ENCODE measurements around the gene TMPRSS9.

Gene TMPRSS9

GRCh38 chr19:2329501-2329916 is 30.6 kb upstream of the TMPRSS9 start:
- TF ChIP-seq EZH2phosphoT487 (IDR thresholded peaks at IDR 0.05; ENCODE audit: borderline replicate concordance): no peak
- TF ChIP-seq, protein P1, sequence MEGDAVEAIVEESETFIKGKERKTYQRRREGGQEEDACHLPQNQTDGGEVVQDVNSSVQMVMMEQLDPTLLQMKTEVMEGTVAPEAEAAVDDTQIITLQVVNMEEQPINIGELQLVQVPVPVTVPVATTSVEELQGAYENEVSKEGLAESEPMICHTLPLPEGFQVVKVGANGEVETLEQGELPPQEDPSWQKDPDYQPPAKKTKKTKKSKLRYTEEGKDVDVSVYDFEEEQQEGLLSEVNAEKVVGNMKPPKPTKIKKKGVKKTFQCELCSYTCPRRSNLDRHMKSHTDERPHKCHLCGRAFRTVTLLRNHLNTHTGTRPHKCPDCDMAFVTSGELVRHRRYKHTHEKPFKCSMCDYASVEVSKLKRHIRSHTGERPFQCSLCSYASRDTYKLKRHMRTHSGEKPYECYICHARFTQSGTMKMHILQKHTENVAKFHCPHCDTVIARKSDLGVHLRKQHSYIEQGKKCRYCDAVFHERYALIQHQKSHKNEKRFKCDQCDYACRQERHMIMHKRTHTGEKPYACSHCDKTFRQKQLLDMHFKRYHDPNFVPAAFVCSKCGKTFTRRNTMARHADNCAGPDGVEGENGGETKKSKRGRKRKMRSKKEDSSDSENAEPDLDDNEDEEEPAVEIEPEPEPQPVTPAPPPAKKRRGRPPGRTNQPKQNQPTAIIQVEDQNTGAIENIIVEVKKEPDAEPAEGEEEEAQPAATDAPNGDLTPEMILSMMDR (conservative IDR thresholded peaks at IDR 0.05; ENCODE audit: low read length): no peak
- Histone ChIP-seq H4K20me1 (ENCODE audit: insufficient read depth, low read length, poor library complexity, severe bottlenecking) (peaks cover 40% of the 10 kb centered on the region), H3K9me2 (replicated peaks; ENCODE audit: low read depth, low read length) (no peaks in the 10 kb centered on the region), H2AFZ (ENCODE audit: low read length) (no peak overlapping the region), H3K4me3 (ENCODE audit: low read length, poor library complexity, severe bottlenecking) (peak overlapping the region; percentile 98), H3K4me1 (ENCODE audit: insufficient read depth, low read length, poor library complexity, severe bottlenecking) (peaks cover 60% of the 10 kb centered on the region), H3F3A (ENCODE audit: low read depth) (peaks cover 6% of the 10 kb centered on the region), H3K4me2 (ENCODE audit: low read depth, low read length, poor library complexity, severe bottlenecking) (peak overlapping the region; percentile 85), H3K9me3 (ENCODE audit: insufficient read depth, low read depth, low read length) (no peaks in the 10 kb centered on the region), H3K27me3 (ENCODE audit: insufficient read depth, low read length, poor library complexity, severe bottlenecking) (peaks cover 9% of the 10 kb centered on the region), H3K79me2 (ENCODE audit: insufficient read depth, low read length) (peaks cover 90% of the 10 kb centered on the region), H3K9ac (ENCODE audit: low read depth, low read length, poor library complexity, severe bottlenecking) (peak overlapping the region; percentile 99), H3K36me3 (ENCODE audit: insufficient read depth, low read length) (no peaks in the 10 kb centered on the region; the same call in 1 of the 2 replicates)

- peak overlapping the region; percentile 99 for H3K9ac ChIP-seq (ENCODE audit: low read depth, low read length, poor library complexity, severe bottlenecking)
- H3F3A ChIP-seq (ENCODE audit: low read depth): peaks cover 6% of the 10 kb centered on the region
- H3K4me2 ChIP-seq (ENCODE audit: low read depth, low read length, poor library complexity, severe bottlenecking): peak overlapping the region; percentile 85
- no peak overlapping the region for H2AFZ ChIP-seq (ENCODE audit: low read length)
- no peaks in the 10 kb centered on the region for H3K9me2 ChIP-seq (replicated peaks; ENCODE audit: low read depth, low read length)
- TF ChIP-seq, protein P1 (conservative IDR thresholded peaks at IDR 0.05; ENCODE audit: low read length): no peak
- no peak for TF ChIP-seq EZH2phosphoT487 (IDR thresholded peaks at IDR 0.05; ENCODE audit: borderline replicate concordance)
- H3K79me2 ChIP-seq (ENCODE audit: insufficient read depth, low read length): peaks cover 90% of the 10 kb centered on the region
- peaks cover 42% of the 10 kb centered on the region for H4K20me1 ChIP-seq (ENCODE audit: insufficient read depth, low read length, poor library complexity, severe bottlenecking)
- peak overlapping the region; percentile 98 for H3K4me3 ChIP-seq (ENCODE audit: low read length, poor library complexity, severe bottlenecking)
- peaks cover 9% of the 10 kb centered on the region for H3K27me3 ChIP-seq (ENCODE audit: insufficient read depth, low read length, poor library complexity, severe bottlenecking)
- no peaks in the 10 kb centered on the region; the same call in 1 of the 2 replicates for H3K36me3 ChIP-seq (ENCODE audit: insufficient read depth, low read length)
- peaks cover 58% of the 10 kb centered on the region for H3K4me1 ChIP-seq (ENCODE audit: insufficient read depth, low read length, poor library complexity, severe bottlenecking)
- no peaks in the 10 kb centered on the region for H3K9me3 ChIP-seq (ENCODE audit: insufficient read depth, low read depth, low read length)
Observed at GRCh38 chr19:2330255-2330631, 29.8 kb upstream of the TMPRSS9 start.

DNA sequence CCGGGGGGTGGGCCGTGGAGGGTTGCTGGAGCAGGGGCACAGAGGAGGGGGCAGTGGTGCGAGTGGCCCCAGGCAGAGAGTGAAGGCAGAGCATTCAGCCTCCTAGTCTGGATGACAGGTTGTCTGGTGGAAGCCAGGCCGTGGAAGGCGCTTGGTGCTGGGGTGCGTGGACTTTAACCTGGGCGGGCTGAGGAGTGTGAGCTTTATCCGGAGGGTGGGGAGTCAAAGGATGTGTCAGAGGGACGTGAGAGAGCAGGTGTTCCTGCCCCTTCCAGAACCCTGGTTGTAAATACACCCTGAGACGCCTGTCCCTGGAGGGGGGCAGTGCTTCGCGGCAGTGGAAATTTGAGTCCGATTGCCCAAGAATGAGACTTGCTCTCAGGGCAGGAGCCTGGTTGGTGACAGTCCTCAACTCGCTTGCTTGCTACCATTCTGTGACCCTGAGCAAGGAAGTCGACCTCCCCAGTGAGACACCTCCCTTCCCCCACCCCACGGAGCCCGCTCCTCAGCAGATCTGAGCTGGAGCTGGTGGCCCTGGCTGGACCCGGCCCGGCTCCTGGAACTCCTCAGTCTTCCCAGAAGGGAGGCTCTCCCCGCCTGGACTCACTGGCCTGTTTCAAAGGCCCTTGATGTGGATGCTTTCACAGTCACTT is 29.3 kb upstream of the TMPRSS9 start:
- H2AFZ ChIP-seq (ENCODE audit: low read length): no peak overlapping the region
- no peaks in the 10 kb centered on the region for H3K9me2 ChIP-seq (replicated peaks; ENCODE audit: low read depth, low read length)
- H3K9me3 ChIP-seq (ENCODE audit: insufficient read depth, low read depth, low read length): no peaks in the 10 kb centered on the region
- peak overlapping the region; percentile 99 for H3K9ac ChIP-seq (ENCODE audit: low read depth, low read length, poor library complexity, severe bottlenecking)
- peaks cover 6% of the 10 kb centered on the region for H3F3A ChIP-seq (ENCODE audit: low read depth)
- H3K4me2 ChIP-seq (ENCODE audit: low read depth, low read length, poor library complexity, severe bottlenecking): peak overlapping the region; percentile 85
- TF ChIP-seq, protein P1 (conservative IDR thresholded peaks at IDR 0.05; ENCODE audit: low read length): no peak
- TF ChIP-seq EZH2phosphoT487 (IDR thresholded peaks at IDR 0.05; ENCODE audit: borderline replicate concordance): no peak
- peaks cover 43% of the 10 kb centered on the region for H4K20me1 ChIP-seq (ENCODE audit: insufficient read depth, low read length, poor library complexity, severe bottlenecking)
- H3K4me3 ChIP-seq (ENCODE audit: low read length, poor library complexity, severe bottlenecking): peak overlapping the region; percentile 98
- no peaks in the 10 kb centered on the region; the same call in 1 of the 2 replicates for H3K36me3 ChIP-seq (ENCODE audit: insufficient read depth, low read length)
- H3K4me1 ChIP-seq (ENCODE audit: insufficient read depth, low read length, poor library complexity, severe bottlenecking): peaks cover 56% of the 10 kb centered on the region
- peaks cover 9% of the 10 kb centered on the region for H3K27me3 ChIP-seq (ENCODE audit: insufficient read depth, low read length, poor library complexity, severe bottlenecking)
- peaks cover 90% of the 10 kb centered on the region for H3K79me2 ChIP-seq (ENCODE audit: insufficient read depth, low read length)
